ENCODE results near the gene DOK6.

The DOK6 gene

GRCh38 chr18:69754108-69754507 lies 353.4 kb downstream of the DOK6 start:
- DNase-seq (ENCODE audit: low read depth) = no peak

GRCh38 chr18:69755041-69755440 lies 354.4 kb downstream of the DOK6 start:
- DNase-seq (ENCODE audit: low read depth) = no peak

- DNase-seq (ENCODE audit: low read depth) = no peak
Observed at GRCh38 chr18:69755856-69756496, 355.3 kb downstream of the DOK6 start.

GRCh38 chr18:69757733-69758132 lies 357.0 kb downstream of the DOK6 start:
- DNase-seq (ENCODE audit: low read depth) = no peak

GRCh38 chr18:69758458-69758857 lies 357.8 kb downstream of the DOK6 start:
- DNase-seq (ENCODE audit: low read depth) = no peak

- DNase-seq (ENCODE audit: low read depth) = no peak
Observed at GRCh38 chr18:69759046-69759445, 358.4 kb downstream of the DOK6 start.

- DNase-seq (ENCODE audit: low read depth) = no peak
Observed at GRCh38 chr18:69763002-69763401, 362.3 kb downstream of the DOK6 start.

- DNase-seq (ENCODE audit: low read depth) = no peak
Observed at GRCh38 chr18:69763821-69764220, 363.1 kb downstream of the DOK6 start.

GRCh38 chr18:69770238-69770637 lies 369.6 kb downstream of the DOK6 start:
- no peak for DNase-seq (ENCODE audit: low read depth)

- no peak for DNase-seq (ENCODE audit: low read depth)
Observed at GRCh38 chr18:69774831-69775230, 374.1 kb downstream of the DOK6 start.

- DNase-seq (ENCODE audit: low read depth) = no peak
Observed at GRCh38 chr18:69777248-69777647, 376.6 kb downstream of the DOK6 start.

- DNase-seq (ENCODE audit: low read depth) = no peak
Observed at GRCh38 chr18:69778680-69779079, 378.0 kb downstream of the DOK6 start.

- no peak for DNase-seq (ENCODE audit: low read depth)
Observed at GRCh38 chr18:69780851-69781250, 380.2 kb downstream of the DOK6 start.

- no peak for DNase-seq (ENCODE audit: low read depth)
Observed at GRCh38 chr18:69784815-69785214, 384.1 kb downstream of the DOK6 start.

- DNase-seq (ENCODE audit: low read depth) = no peak
Observed at GRCh38 chr18:69785466-69785865, 384.8 kb downstream of the DOK6 start.

GRCh38 chr18:69786427-69786826 lies 385.7 kb downstream of the DOK6 start:
- no peak for DNase-seq (ENCODE audit: low read depth)

- no peak for DNase-seq (ENCODE audit: low read depth)
Observed at GRCh38 chr18:69787825-69788547, 387.3 kb downstream of the DOK6 start.

GRCh38 chr18:69789794-69790193 lies 389.1 kb downstream of the DOK6 start:
- no peak for DNase-seq (ENCODE audit: low read depth)

GRCh38 chr18:69790649-69791048 lies 390.0 kb downstream of the DOK6 start:
- DNase-seq (ENCODE audit: low read depth) = no peak

GRCh38 chr18:69795791-69796190 lies 395.1 kb downstream of the DOK6 start:
- DNase-seq (ENCODE audit: low read depth) = no peak

- no peak for DNase-seq (ENCODE audit: low read depth)
Observed at GRCh38 chr18:69804776-69805501, 404.3 kb downstream of the DOK6 start.

- DNase-seq (ENCODE audit: low read depth) = no peak
Observed at GRCh38 chr18:69808399-69808798, 407.7 kb downstream of the DOK6 start.

- DNase-seq (ENCODE audit: low read depth) = no peak
Observed at GRCh38 chr18:69813559-69813958, 412.9 kb downstream of the DOK6 start.
